MM.1S (cell line): ENCODE measurements around the gene PCNA.

ENCODE experiments used
- DNase-seq: peaks from one replicate; pipeline ENCODE4 v3.0.0-alpha.2; 2015
- H2AFZ ChIP-seq: fragments of 300-600 bp; sonication (generic); 2 replicates; pipeline ENCODE4 v1.6.0; 2016; ENCODE audit warnings: antibody characterized with exemption, low read length
- H3F3A ChIP-seq: fragments of 300-600 bp; sonication (generic); 2 replicates; pipeline ENCODE4 v1.6.1; 2016; ENCODE audit warnings: mild to moderate bottlenecking, antibody characterized with exemption, low read length, moderate library complexity, mixed read lengths; ENCODE audit not compliant: insufficient read depth
- H3K27ac ChIP-seq: fragments of 300-600 bp; sonication (generic); 2 replicates; pipeline ENCODE4 v1.5.1; 2016; ENCODE audit warnings: mild to moderate bottlenecking, low read length
- H3K27me3 ChIP-seq: fragments of 300-600 bp; sonication (generic); replicated peaks from 2 replicates; pipeline ENCODE4 v1.6.0; 2016; ENCODE audit warnings: low read length; ENCODE audit not compliant: insufficient read depth
- H3K36me3 ChIP-seq: fragments of 300-600 bp; sonication (generic); replicated peaks from 2 replicates; pipeline ENCODE4 v1.6.1; 2016; ENCODE audit warnings: mild to moderate bottlenecking, low read length, mixed read lengths; ENCODE audit not compliant: insufficient read depth
- H3K4me1 ChIP-seq: fragments of 300-600 bp; sonication (generic); 2 replicates; pipeline ENCODE4 v1.6.1; 2016; ENCODE audit warnings: low read length, mixed read lengths
- H3K4me2 ChIP-seq: fragments of 300-600 bp; sonication (generic); 2 replicates; pipeline ENCODE4 v1.6.0; 2016; ENCODE audit warnings: low read depth, low read length
- H3K4me3 ChIP-seq: fragments of 300-600 bp; sonication (generic); 2 replicates; pipeline ENCODE4 v1.5.1; 2016; ENCODE audit warnings: low read length, mixed read lengths
- H3K79me2 ChIP-seq: fragments of 300-600 bp; sonication (generic); 2 replicates; pipeline ENCODE4 v1.6.1; 2016; ENCODE audit warnings: mixed run types, low read length, mixed read lengths
- H3K9ac ChIP-seq: fragments of 300-600 bp; sonication (generic); 2 replicates; pipeline ENCODE4 v1.6.1; 2016; ENCODE audit warnings: low read length, mixed read lengths
- H3K9me2 ChIP-seq: fragments of 300-600 bp; sonication (generic); replicated peaks from 2 replicates; pipeline ENCODE4 v1.6.1; 2016; ENCODE audit warnings: mild to moderate bottlenecking, low read length, mixed read lengths; ENCODE audit not compliant: insufficient read depth
- H3K9me3 ChIP-seq: fragments of 300-600 bp; sonication (generic); replicated peaks from 2 replicates; pipeline ENCODE4 v1.6.1; 2016; ENCODE audit warnings: mild to moderate bottlenecking, low read length, mixed read lengths; ENCODE audit not compliant: insufficient read depth
- H4K20me1 ChIP-seq: fragments of 300-600 bp; sonication (generic); 2 replicates; pipeline ENCODE4 v1.6.1; 2016; ENCODE audit warnings: mild to moderate bottlenecking, low read length, moderate library complexity, mixed read lengths; ENCODE audit not compliant: insufficient read depth
- EZH2 ChIP-seq: fragments of 300-600 bp; sonication (generic); optimal IDR thresholded peaks from 2 replicates; pipeline ENCODE3; 2017; ENCODE audit warnings: low read depth, mild to moderate bottlenecking, antibody characterized with exemption, low read length, mixed read lengths
- EZH2phosphoT487 ChIP-seq: fragments of 300-600 bp; sonication (generic); IDR thresholded peaks from 2 replicates; pipeline ENCODE4 v1.6.1; 2018; ENCODE audit warnings: antibody characterized with exemption, low read length
- TF ChIP-seq, protein P1 (sequence below): fragments of 300-600 bp; sonication (generic); IDR thresholded peaks from 2 replicates; pipeline ENCODE4 v1.5.1; 2016; ENCODE audit warnings: antibody characterized with exemption, low read length, mixed read lengths

Gene PCNA

DNA sequence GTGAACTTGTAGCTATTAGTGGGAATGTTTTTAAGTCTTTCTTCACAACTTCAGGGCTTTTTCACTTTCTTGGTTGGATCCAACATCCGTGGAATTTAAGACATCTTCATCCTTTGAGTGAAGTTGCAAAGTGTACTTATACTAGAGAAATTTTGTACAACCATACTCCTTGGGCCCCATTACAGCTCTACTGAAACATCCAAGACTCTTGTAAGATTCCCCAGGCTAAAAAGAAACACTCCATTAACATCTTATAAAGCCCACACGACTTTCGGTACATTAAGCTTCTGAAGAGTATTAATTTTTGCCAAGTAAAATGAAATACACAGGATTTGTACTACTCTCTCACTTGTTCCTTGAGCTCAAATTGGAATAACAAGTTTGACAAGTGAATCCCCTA, 5.4 kb downstream of the PCNA start:
- peaks cover 9% of the 10 kb centered on the region; the same call in 1 of the 2 replicates for H3K36me3 ChIP-seq

DNA sequence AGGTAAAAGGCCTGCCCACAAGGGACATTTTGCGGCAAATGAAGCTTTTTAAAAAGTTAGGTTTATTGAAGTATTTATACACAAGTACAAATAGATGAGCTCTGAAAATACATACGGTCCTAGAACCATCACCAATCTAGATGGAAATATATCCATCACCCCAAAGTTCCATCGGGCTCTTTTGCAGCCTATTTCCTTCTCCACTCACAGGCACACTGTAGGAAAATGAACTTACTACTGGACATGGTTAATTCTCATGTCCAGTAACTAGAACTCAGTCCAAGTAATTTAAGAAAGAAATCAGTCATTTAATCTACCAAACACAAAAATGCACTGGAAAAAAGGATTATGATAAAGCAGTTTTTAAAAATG, 6.2 kb downstream of the PCNA start:
- H3K4me2 ChIP-seq, result peak overlapping the region; percentile 91
- H3K9ac ChIP-seq, result peak overlapping the region; percentile 78
- peak overlapping the region; percentile 63 for H2AFZ ChIP-seq
- H3K4me3 ChIP-seq, result peak overlapping the region; percentile 83
- peaks cover 15% of the 10 kb centered on the region for H4K20me1 ChIP-seq
- peaks cover 39% of the 10 kb centered on the region for H3K4me1 ChIP-seq
- no peak for DNase-seq
- peaks cover 9% of the 10 kb centered on the region; the same call in 1 of the 2 replicates for H3K36me3 ChIP-seq
- TF ChIP-seq EZH2phosphoT487, result no peak
- TF ChIP-seq, protein P1, sequence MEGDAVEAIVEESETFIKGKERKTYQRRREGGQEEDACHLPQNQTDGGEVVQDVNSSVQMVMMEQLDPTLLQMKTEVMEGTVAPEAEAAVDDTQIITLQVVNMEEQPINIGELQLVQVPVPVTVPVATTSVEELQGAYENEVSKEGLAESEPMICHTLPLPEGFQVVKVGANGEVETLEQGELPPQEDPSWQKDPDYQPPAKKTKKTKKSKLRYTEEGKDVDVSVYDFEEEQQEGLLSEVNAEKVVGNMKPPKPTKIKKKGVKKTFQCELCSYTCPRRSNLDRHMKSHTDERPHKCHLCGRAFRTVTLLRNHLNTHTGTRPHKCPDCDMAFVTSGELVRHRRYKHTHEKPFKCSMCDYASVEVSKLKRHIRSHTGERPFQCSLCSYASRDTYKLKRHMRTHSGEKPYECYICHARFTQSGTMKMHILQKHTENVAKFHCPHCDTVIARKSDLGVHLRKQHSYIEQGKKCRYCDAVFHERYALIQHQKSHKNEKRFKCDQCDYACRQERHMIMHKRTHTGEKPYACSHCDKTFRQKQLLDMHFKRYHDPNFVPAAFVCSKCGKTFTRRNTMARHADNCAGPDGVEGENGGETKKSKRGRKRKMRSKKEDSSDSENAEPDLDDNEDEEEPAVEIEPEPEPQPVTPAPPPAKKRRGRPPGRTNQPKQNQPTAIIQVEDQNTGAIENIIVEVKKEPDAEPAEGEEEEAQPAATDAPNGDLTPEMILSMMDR, result no peak
- no peak for TF ChIP-seq EZH2
- peaks cover 62% of the 10 kb centered on the region for H3F3A ChIP-seq
- peak overlapping the region; percentile 90 for H3K27ac ChIP-seq
- peaks cover 59% of the 10 kb centered on the region for H3K79me2 ChIP-seq
- no peaks in the 10 kb centered on the region for H3K9me3 ChIP-seq
- no peaks in the 10 kb centered on the region for H3K27me3 ChIP-seq
- H3K9me2 ChIP-seq, result no peaks in the 10 kb centered on the region

More for the DNA sequence above, 5.4 kb downstream of the PCNA start:
- TF ChIP-seq EZH2 (no peak), EZH2phosphoT487 (no peak)
- TF ChIP-seq, protein P1, result no peak
- Histone ChIP-seq H3K4me3 (no peak overlapping the region), H3K9me3 (no peaks in the 10 kb centered on the region), H3K9me2 (no peaks in the 10 kb centered on the region), H2AFZ (no peak overlapping the region), H3K4me1 (peaks cover 39% of the 10 kb centered on the region), H3F3A (peaks cover 65% of the 10 kb centered on the region), H3K9ac (peak overlapping the region; percentile 24; the same call in 1 of the 2 replicates), H3K4me2 (peak overlapping the region; percentile 91), H3K27me3 (no peaks in the 10 kb centered on the region), H4K20me1 (peaks cover 15% of the 10 kb centered on the region), H3K79me2 (peaks cover 62% of the 10 kb centered on the region), H3K27ac (peak overlapping the region; percentile 90; the same call in 1 of the 2 replicates)
- no peak for DNase-seq

DNA sequence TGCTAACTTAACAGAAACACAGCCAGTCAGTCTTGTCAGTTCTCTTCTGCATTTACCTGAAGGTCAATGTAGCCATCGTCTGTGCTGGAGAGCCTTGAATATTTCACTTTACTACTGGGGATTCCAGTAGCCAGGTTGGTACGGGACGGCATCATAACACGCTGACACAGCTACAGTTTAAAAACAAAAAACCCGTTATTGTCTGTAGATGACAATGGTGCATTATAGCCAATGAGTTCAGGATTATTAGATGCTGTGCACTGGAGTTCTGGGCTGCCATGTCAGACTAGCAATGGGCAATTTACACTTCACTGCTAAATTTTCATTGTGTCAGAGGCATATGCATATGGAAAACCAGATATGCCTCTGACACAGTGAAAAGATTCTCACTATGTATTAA, 10.5 kb downstream of the PCNA start:
- TF ChIP-seq EZH2phosphoT487 (no peak), EZH2 (no peak)
- TF ChIP-seq, protein P1, result no peak
- no peak overlapping the region for H2AFZ ChIP-seq
- peaks cover 5% of the 10 kb centered on the region for H3K4me1 ChIP-seq
- H3K4me3 ChIP-seq, result no peak overlapping the region
- no peaks in the 10 kb centered on the region for H3K36me3 ChIP-seq
- no peak for DNase-seq
- no peak overlapping the region for H3K27ac ChIP-seq
- H3F3A ChIP-seq, result peaks cover 19% of the 10 kb centered on the region
- H4K20me1 ChIP-seq, result no peaks in the 10 kb centered on the region
- H3K9me2 ChIP-seq, result no peaks in the 10 kb centered on the region
- H3K9ac ChIP-seq, result no peak overlapping the region
- no peaks in the 10 kb centered on the region for H3K9me3 ChIP-seq
- no peaks in the 10 kb centered on the region for H3K27me3 ChIP-seq
- no peak overlapping the region for H3K4me2 ChIP-seq
- H3K79me2 ChIP-seq, result peaks cover 16% of the 10 kb centered on the region
